Cardiac muscle cell (in vitro differentiated cells and primary cell): Measurements from ENCODE around the gene CCDC63. TPM values are rescaled to one million over a fixed set of nuclear protein-coding genes. Genes with fewer than 3 reads are reported as not detected.

Experiments
- DNase-seq, 2 donors: peaks; one replicate each; pipeline versions ENCODE4 v3.0.0 to v3.0.0-alpha.2; 2010 to 2017; ENCODE audit warnings: low read depth in 1 of 2, low spot score in 1 of 2
- H3K27ac ChIP-seq: fragments of 200-600 bp; sonication (generic); 2 replicates; pipeline ENCODE4 v1.5.1; 2016
- H3K27me3 ChIP-seq: fragments of 200-600 bp; sonication (generic); 2 replicates; pipeline ENCODE4 v1.6.0; 2016; ENCODE audit warnings: control low read depth
- H3K36me3 ChIP-seq: fragments of 200-600 bp; sonication (generic); 2 replicates; pipeline ENCODE4 v1.5.1; 2016; ENCODE audit warnings: control low read depth
- H3K4me1 ChIP-seq: fragments of 200-600 bp; sonication (generic); 2 replicates; pipeline ENCODE4 v1.8.1; 2017; ENCODE audit warnings: low read depth, mild to moderate bottlenecking, mixed run types
- H3K4me3 ChIP-seq: fragments of 200-600 bp; sonication (generic); 2 replicates; pipeline ENCODE4 v1.5.1; 2016; ENCODE audit warnings: mild to moderate bottlenecking
- H3K9me3 ChIP-seq: fragments of 200-600 bp; sonication (generic); 2 replicates; pipeline ENCODE4 v1.5.1; 2017; ENCODE audit warnings: low read depth, mild to moderate bottlenecking, control low read depth
- polyA plus RNA-seq: library from polyadenylated mRNA; unstranded; fragments of >200 nt; fragmentation: Nextera tagmentation; extraction: Ambion mirVana; gene quantifications from 2 replicates; pipeline ENCODE4 v1.2.1, GENCODE V29; 2016
- total RNA-seq: library from RNA; depleted of rRNA; stranded (reverse); fragments of >200 nt; gene quantifications from 2 replicates; pipeline ENCODE4 v1.2.3, GENCODE V29; 2016
- TF ChIP-seq, protein P1 (sequence below): IDR thresholded peaks from 2 replicates; pipeline ENCODE4 v1.5.1; 2012; ENCODE audit warnings: low read depth, mild to moderate bottlenecking, low read length

CCDC63 gene
- total and polyA plus RNA-seq, 2 experiments from 2014 or later, result 0.22 TPM; not detected in 1

- TF ChIP-seq, protein P1, sequence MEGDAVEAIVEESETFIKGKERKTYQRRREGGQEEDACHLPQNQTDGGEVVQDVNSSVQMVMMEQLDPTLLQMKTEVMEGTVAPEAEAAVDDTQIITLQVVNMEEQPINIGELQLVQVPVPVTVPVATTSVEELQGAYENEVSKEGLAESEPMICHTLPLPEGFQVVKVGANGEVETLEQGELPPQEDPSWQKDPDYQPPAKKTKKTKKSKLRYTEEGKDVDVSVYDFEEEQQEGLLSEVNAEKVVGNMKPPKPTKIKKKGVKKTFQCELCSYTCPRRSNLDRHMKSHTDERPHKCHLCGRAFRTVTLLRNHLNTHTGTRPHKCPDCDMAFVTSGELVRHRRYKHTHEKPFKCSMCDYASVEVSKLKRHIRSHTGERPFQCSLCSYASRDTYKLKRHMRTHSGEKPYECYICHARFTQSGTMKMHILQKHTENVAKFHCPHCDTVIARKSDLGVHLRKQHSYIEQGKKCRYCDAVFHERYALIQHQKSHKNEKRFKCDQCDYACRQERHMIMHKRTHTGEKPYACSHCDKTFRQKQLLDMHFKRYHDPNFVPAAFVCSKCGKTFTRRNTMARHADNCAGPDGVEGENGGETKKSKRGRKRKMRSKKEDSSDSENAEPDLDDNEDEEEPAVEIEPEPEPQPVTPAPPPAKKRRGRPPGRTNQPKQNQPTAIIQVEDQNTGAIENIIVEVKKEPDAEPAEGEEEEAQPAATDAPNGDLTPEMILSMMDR, result no peak
Observed at GRCh38 chr12:110913119-110914056, 66.6 kb downstream of the CCDC63 start.

DNA sequence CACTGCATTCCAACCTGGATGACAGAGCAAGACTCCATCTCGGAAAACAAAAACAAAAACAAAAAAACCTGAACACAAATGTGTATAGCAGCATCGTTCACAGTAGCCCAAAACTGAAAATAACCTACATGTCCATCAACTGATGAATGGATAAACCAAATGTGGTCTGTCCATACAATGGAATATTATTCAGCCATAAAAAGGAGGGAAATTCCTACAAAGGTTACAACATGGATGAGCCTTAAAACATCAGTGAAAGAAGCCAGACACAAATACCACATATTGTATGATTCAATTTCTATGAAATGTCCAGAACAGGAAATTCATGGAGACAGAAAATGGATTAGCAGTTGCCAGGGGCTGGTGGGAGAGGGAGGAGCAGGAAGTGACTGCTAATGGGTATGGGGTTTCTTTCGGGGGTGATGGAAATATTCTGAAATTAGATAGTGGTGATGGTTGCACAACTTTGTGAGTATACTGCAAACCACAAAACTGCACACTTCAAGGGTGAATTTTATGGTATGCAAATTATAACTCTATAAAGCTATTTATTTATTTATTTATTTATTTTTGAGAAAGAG lies 69.6 kb downstream of the CCDC63 start:
- Histone ChIP-seq H3K27ac (no peak overlapping the region), H3K4me3 (no peak overlapping the region), H3K27me3 (no peaks in the 10 kb centered on the region), H3K9me3 (no peaks in the 10 kb centered on the region), H3K4me1 (peaks cover 31% of the 10 kb centered on the region), H3K36me3 (no peaks in the 10 kb centered on the region)
- peak in 1 of 2 donors; percentile 90 for DNase-seq
- TF ChIP-seq, protein P1, result no peak

More at GRCh38 chr12:110913119-110914056, 66.6 kb downstream of the CCDC63 start:
- Histone ChIP-seq H3K27ac (no peak overlapping the region), H3K9me3 (no peaks in the 10 kb centered on the region), H3K4me3 (no peak overlapping the region), H3K4me1 (peaks cover 29% of the 10 kb centered on the region), H3K27me3 (no peaks in the 10 kb centered on the region), H3K36me3 (no peaks in the 10 kb centered on the region)
- DNase-seq, result no peak

- Histone ChIP-seq H3K27ac (peak overlapping the region; percentile 55), H3K27me3 (no peaks in the 10 kb centered on the region)
Observed at GRCh38 chr12:110917467-110917866, 70.7 kb downstream of the CCDC63 start.

DNA sequence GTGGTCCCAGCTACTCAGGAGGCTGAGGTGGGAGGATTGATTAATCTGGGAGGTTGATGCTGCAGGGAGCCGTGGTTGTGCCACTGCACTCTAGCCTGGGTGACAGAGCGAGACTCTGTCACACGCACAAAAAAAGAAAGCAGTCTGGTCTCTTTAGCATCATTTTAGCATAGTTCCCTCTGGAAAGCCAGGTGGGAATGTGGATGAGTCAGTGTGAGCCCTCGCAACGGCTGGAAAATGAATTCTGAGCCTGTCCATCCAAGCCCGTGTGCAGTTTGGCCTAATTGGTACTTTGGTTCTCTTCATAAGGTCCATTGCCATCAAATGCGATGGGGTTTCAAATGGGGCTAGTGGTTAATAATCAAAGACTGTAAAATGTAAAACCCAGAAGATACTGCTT lies 71.2 kb downstream of the CCDC63 start:
- peak overlapping the region; percentile 55 for H3K27ac ChIP-seq

More at GRCh38 chr12:110917467-110917866, 70.7 kb downstream of the CCDC63 start:
- peak; percentile 38 to 86 for DNase-seq
- Histone ChIP-seq H3K4me3 (no peak overlapping the region), H3K9me3 (no peaks in the 10 kb centered on the region), H3K36me3 (no peaks in the 10 kb centered on the region), H3K4me1 (peaks cover 37% of the 10 kb centered on the region)
- TF ChIP-seq, protein P1, result no peak

GRCh38 chr12:110919720-110920119 lies 72.9 kb downstream of the CCDC63 start:
- H3K36me3 ChIP-seq, result no peaks in the 10 kb centered on the region
- no peak overlapping the region for H3K27ac ChIP-seq
- no peak overlapping the region for H3K4me3 ChIP-seq
- no peaks in the 10 kb centered on the region for H3K9me3 ChIP-seq
- H3K4me1 ChIP-seq, result peaks cover 38% of the 10 kb centered on the region
- DNase-seq, result no peak
- TF ChIP-seq, protein P1, result no peak
- no peaks in the 10 kb centered on the region for H3K27me3 ChIP-seq

More for the DNA sequence above, 71.2 kb downstream of the CCDC63 start:
- Histone ChIP-seq H3K4me3 (no peak overlapping the region), H3K36me3 (no peaks in the 10 kb centered on the region), H3K9me3 (no peaks in the 10 kb centered on the region), H3K4me1 (peaks cover 42% of the 10 kb centered on the region), H3K27me3 (no peaks in the 10 kb centered on the region)
- TF ChIP-seq, protein P1, result no peak
- DNase-seq, result no peak
